ENCODE results near the gene HCK. TPM values are rescaled to one million over a fixed set of nuclear protein-coding genes. Genes with fewer than 3 reads are reported as not detected.

HCK gene
- total RNA-seq, 1 experiment from 2014 or later, result 0.17 TPM

DNA sequence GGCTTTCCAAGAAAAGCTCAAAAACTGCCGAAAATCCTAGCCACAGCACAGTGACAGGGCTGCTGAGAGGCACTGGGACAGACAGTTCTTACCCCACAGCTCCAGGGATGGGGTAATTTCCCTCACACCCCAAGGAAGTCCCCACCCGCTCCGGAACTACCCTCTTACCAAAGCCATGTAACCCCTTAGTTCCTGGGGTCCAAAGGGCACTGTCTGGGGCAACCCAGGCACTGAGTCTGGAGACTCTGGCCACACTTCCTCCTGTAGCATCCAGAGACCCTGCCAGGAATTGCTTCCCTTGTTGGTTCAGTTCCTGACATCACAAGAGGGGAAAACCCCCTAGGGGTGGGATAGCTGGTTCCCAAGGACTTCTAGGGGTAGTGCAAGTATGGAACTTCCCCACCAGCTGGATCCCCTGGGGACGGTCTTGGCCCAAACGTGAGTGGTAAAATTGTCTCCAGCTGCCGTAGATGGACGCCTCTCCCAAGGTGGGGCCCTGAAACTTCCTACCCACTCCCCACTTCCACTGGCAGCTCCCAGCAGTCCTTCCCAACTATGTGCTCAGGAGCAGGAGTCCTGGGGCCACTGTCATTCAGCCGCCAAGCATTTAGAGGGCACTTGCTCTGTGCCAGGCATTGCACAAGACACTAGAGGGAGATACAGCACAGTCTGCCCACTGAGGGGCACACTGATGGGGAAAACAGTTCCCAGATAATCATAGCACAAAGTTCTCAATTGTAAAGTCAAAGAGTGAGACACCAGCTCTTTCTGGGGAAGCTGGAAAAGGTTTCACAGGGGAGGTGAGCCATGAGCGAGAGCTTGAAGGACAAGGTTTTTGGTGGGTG is 17.2 kb upstream of the HCK start:
- TF ChIP-seq TCF7L2 (IDR thresholded peaks at IDR 0.05; ENCODE audit: borderline replicate concordance, extremely low read depth, insufficient read depth, insufficient read length), result no peak
- no peak for TF ChIP-seq POLR2AphosphoS5 (IDR thresholded peaks at IDR 0.05; ENCODE audit: low read depth, low read length)
- TF ChIP-seq FOSL1 (IDR thresholded peaks at IDR 0.05; ENCODE audit: low read depth), result no peak
- no peak for TF ChIP-seq JUND (IDR thresholded peaks at IDR 0.05)
- no peak for TF ChIP-seq SP1 (IDR thresholded peaks at IDR 0.05; ENCODE audit: low read depth)
- TF ChIP-seq, protein P1, sequence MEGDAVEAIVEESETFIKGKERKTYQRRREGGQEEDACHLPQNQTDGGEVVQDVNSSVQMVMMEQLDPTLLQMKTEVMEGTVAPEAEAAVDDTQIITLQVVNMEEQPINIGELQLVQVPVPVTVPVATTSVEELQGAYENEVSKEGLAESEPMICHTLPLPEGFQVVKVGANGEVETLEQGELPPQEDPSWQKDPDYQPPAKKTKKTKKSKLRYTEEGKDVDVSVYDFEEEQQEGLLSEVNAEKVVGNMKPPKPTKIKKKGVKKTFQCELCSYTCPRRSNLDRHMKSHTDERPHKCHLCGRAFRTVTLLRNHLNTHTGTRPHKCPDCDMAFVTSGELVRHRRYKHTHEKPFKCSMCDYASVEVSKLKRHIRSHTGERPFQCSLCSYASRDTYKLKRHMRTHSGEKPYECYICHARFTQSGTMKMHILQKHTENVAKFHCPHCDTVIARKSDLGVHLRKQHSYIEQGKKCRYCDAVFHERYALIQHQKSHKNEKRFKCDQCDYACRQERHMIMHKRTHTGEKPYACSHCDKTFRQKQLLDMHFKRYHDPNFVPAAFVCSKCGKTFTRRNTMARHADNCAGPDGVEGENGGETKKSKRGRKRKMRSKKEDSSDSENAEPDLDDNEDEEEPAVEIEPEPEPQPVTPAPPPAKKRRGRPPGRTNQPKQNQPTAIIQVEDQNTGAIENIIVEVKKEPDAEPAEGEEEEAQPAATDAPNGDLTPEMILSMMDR (IDR thresholded peaks at IDR 0.05 in 2 of 3, conservative IDR thresholded peaks at IDR 0.05 in 1 of 3; ENCODE audit: borderline replicate concordance in 1 of 3, insufficient read depth in 1 of 3, low read depth in 2 of 3, low read length in 2 of 3), result peak; percentile 24 to 41 (median 38); a peak in 5 of 6 replicates
- no peak for TF ChIP-seq POLR2A (IDR thresholded peaks at IDR 0.05; ENCODE audit: borderline replicate concordance, extremely low read depth, insufficient read depth, insufficient read length)
- TF ChIP-seq EGR1 (IDR thresholded peaks at IDR 0.05; ENCODE audit: low read depth), result no peak
- no peak for TF ChIP-seq SRF (IDR thresholded peaks at IDR 0.05; ENCODE audit: low read depth)
- peak; percentile 62 for TF ChIP-seq RAD21 (IDR thresholded peaks at IDR 0.05; ENCODE audit: low read depth)
- TF ChIP-seq EZH2phosphoT487 (IDR thresholded peaks at IDR 0.05; ENCODE audit: borderline replicate concordance), result no peak
- TF ChIP-seq ZFX (IDR thresholded peaks at IDR 0.05), result no peak
- no peak for TF ChIP-seq YY1 (IDR thresholded peaks at IDR 0.05; ENCODE audit: extremely low read depth, insufficient replicate concordance, low read depth, low read length)
- TF ChIP-seq, protein P2, sequence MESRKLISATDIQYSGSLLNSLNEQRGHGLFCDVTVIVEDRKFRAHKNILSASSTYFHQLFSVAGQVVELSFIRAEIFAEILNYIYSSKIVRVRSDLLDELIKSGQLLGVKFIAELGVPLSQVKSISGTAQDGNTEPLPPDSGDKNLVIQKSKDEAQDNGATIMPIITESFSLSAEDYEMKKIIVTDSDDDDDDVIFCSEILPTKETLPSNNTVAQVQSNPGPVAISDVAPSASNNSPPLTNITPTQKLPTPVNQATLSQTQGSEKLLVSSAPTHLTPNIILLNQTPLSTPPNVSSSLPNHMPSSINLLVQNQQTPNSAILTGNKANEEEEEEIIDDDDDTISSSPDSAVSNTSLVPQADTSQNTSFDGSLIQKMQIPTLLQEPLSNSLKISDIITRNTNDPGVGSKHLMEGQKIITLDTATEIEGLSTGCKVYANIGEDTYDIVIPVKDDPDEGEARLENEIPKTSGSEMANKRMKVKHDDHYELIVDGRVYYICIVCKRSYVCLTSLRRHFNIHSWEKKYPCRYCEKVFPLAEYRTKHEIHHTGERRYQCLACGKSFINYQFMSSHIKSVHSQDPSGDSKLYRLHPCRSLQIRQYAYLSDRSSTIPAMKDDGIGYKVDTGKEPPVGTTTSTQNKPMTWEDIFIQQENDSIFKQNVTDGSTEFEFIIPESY (IDR thresholded peaks at IDR 0.05; ENCODE audit: extremely low read depth, insufficient replicate concordance, low read length), result no peak
- 0 out of 2 replicates have a peak, but pooled peaks have one; percentile 28 for TF ChIP-seq CEBPB (IDR thresholded peaks at IDR 0.05; ENCODE audit: low read depth)
- TF ChIP-seq, protein P3, sequence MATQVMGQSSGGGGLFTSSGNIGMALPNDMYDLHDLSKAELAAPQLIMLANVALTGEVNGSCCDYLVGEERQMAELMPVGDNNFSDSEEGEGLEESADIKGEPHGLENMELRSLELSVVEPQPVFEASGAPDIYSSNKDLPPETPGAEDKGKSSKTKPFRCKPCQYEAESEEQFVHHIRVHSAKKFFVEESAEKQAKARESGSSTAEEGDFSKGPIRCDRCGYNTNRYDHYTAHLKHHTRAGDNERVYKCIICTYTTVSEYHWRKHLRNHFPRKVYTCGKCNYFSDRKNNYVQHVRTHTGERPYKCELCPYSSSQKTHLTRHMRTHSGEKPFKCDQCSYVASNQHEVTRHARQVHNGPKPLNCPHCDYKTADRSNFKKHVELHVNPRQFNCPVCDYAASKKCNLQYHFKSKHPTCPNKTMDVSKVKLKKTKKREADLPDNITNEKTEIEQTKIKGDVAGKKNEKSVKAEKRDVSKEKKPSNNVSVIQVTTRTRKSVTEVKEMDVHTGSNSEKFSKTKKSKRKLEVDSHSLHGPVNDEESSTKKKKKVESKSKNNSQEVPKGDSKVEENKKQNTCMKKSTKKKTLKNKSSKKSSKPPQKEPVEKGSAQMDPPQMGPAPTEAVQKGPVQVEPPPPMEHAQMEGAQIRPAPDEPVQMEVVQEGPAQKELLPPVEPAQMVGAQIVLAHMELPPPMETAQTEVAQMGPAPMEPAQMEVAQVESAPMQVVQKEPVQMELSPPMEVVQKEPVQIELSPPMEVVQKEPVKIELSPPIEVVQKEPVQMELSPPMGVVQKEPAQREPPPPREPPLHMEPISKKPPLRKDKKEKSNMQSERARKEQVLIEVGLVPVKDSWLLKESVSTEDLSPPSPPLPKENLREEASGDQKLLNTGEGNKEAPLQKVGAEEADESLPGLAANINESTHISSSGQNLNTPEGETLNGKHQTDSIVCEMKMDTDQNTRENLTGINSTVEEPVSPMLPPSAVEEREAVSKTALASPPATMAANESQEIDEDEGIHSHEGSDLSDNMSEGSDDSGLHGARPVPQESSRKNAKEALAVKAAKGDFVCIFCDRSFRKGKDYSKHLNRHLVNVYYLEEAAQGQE (IDR thresholded peaks at IDR 0.05; ENCODE audit: low read depth), result no peak
- TF ChIP-seq ZNF274 (IDR thresholded peaks at IDR 0.05; ENCODE audit: low read depth, low read length), result no peak
- TF ChIP-seq CBX3 (IDR thresholded peaks at IDR 0.05; ENCODE audit: low read depth), result no peak
- intact Hi-C loops (cut with micrococcal nuclease), result no loop called here
- RAD21 ChIA-PET (ENCODE audit: low non-redundant PET in 1 of 2, low total read pairs in 2 of 2, uncharacterized antibody in 2 of 2, unreplicated experiment in 2 of 2), result no interaction called here
- POLR2A ChIA-PET, result interaction anchor here (0.6 kb wide), 1 partner anchor 182 kb away, joined by 3 read pairs; no protein-coding TSS in a partner anchor
- Histone ChIP-seq H3K27ac (ENCODE audit: low read depth, low read length) (no peak overlapping the region), H3K9me2 (ENCODE audit: insufficient read depth) (no peaks in the 10 kb centered on the region), H3K79me2 (ENCODE audit: insufficient read depth, low read length) (no peaks in the 10 kb centered on the region), H3K4me3 (replicated peaks in 1 of 2; ENCODE audit: low read depth in 1 of 2, low read length in 2 of 2) (no peak overlapping the region), H3K9me3 (ENCODE audit: control insufficient read depth in 1 of 2, insufficient read depth in 1 of 2, low read depth in 1 of 2, low read length in 2 of 2) (no peaks in the 10 kb centered on the region), H4K20me1 (ENCODE audit: insufficient read depth) (no peaks in the 10 kb centered on the region), H3K27me3 (ENCODE audit: insufficient read depth, low read length) (peaks cover 32% of the 10 kb centered on the region), H3K9ac (ENCODE audit: low read length) (no peak overlapping the region), H3K36me3 (ENCODE audit: control insufficient read depth in 1 of 2, insufficient read depth in 2 of 2, low read length in 2 of 2) (no peaks in the 10 kb centered on the region), H3K4me2 (ENCODE audit: low read length) (no peak overlapping the region), H3K4me1 (ENCODE audit: control insufficient read depth in 1 of 2, insufficient read depth in 2 of 2, low read length in 2 of 2) (peaks cover 4 to 6% of the 10 kb centered on the region in 2 experiments; a peak in 2 of 4 replicates), H2AFZ (ENCODE audit: low read depth, low read length, poor library complexity, severe bottlenecking) (no peak overlapping the region)
- ATAC-seq (peak; percentile 44; the same call in 1 of the 2 replicates), DNase-seq (ENCODE audit: low read depth, low spot score) (no peak)
- BruUV-seq (replicated peaks), result no TSS peak
- CTCF ChIA-PET, result interaction anchor here (0.8 to 2.2 kb wide), 5 partner anchors 9 to 618 kb away, joined by 3 to 7 read pairs (median 4); no protein-coding TSS in a partner anchor
